GM13976 (cell line): ENCODE results near the gene PPP1CC.

Experiments
- DNase-seq: peaks from one replicate; pipeline ENCODE4 v3.0.0; 2012; ENCODE audit warnings: low spot score
- in situ Hi-C: fragments of 300-500 bp; cut with MboI; formaldehyde crosslinking; loops from one replicate; pipeline ENCODE4 v1.12.0; 2022; ENCODE audit warnings: low sequenced_read_pairs, mixed read lengths, inconsistent platforms; ENCODE audit not compliant: unreplicated experiment
- TF ChIP-seq, protein P1 (sequence below): IDR thresholded peaks from 2 replicates; pipeline ENCODE4 v1.5.1; 2012; ENCODE audit warnings: borderline replicate concordance, mild to moderate bottlenecking; ENCODE audit not compliant: insufficient read depth; ENCODE audit errors: extremely low read depth, missing control alignments, control extremely low read depth

PPP1CC gene

DNA sequence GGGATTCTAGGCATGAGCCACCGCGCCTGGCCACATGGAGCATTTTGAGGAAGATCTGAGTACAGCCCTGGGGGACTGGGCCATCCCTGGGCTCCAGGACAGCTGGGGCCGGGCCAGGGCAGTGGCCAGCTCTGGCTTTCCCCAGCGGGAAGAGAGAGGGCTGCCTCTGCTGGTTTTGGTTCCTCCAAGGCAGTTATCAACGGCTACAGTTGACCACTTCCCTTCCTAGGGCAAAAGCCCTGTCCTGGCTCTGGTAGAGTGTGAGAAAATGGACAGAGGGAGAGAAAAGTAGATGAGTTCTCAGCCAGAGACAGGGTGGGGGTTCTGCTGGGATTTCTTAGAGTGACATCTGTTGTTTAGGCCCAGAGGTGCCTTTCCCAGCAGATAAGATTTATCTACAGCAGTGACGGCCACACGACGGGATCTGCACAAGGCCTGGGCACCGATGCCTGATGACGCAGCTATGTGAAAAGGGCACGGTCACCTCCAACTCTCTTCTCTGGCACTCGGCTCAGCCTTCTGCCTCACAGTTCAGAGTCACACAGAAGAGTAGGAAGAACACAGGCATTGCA, 48.3 kb downstream of the PPP1CC start:
- TF ChIP-seq, protein P1, sequence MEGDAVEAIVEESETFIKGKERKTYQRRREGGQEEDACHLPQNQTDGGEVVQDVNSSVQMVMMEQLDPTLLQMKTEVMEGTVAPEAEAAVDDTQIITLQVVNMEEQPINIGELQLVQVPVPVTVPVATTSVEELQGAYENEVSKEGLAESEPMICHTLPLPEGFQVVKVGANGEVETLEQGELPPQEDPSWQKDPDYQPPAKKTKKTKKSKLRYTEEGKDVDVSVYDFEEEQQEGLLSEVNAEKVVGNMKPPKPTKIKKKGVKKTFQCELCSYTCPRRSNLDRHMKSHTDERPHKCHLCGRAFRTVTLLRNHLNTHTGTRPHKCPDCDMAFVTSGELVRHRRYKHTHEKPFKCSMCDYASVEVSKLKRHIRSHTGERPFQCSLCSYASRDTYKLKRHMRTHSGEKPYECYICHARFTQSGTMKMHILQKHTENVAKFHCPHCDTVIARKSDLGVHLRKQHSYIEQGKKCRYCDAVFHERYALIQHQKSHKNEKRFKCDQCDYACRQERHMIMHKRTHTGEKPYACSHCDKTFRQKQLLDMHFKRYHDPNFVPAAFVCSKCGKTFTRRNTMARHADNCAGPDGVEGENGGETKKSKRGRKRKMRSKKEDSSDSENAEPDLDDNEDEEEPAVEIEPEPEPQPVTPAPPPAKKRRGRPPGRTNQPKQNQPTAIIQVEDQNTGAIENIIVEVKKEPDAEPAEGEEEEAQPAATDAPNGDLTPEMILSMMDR: no peak
- DNase-seq: no peak
- in situ Hi-C loops: loop anchor here (10.0 kb wide), 1 partner anchor 230 kb away; the partner anchor contains the start of genes FAM216A and GPN3

DNA sequence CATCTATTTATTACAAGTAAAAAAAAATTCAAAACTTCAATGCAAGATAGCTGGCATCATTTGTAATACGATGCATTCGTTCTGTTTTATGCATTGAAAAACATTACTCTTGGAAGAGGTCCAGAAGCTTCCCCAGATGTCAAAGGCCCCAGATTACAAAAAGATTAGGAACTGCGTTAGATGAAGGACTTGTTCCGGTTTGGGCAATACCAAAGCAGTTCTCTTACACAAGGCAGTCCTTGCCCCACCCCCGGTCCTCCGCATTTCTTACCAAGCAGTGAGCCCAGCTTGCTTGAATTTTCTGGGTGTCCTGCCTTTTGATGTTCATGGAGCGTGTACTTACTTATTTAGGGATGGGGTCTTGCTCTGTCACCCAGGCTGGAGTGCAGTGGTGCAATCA, 49.0 kb downstream of the PPP1CC start:
- DNase-seq: no peak
- TF ChIP-seq, protein P1: no peak
- in situ Hi-C loops: loop anchor here (10.0 kb wide), 1 partner anchor 229 kb away; the partner anchor contains the start of genes FAM216A and GPN3

DNA sequence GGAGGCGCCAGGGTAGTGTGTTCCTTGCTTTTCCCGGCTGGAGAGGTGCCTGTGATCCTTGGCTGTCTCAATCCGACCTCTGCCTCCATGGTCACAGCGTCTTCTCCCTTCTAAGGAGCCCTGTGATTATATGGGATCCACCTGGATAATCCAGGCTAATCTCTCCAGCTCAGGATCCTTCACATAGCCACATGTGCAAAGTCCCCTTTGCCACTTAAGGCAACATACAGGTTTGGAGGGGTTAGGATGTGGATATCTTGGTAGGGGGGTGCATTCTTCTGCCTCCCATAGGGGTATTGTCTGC, 52.6 kb downstream of the PPP1CC start:
- in situ Hi-C loops: loop anchor here (10.0 kb wide), 1 partner anchor 225 kb away; the partner anchor contains the start of genes FAM216A and GPN3
- TF ChIP-seq, protein P1: no peak
- DNase-seq: no peak

DNA sequence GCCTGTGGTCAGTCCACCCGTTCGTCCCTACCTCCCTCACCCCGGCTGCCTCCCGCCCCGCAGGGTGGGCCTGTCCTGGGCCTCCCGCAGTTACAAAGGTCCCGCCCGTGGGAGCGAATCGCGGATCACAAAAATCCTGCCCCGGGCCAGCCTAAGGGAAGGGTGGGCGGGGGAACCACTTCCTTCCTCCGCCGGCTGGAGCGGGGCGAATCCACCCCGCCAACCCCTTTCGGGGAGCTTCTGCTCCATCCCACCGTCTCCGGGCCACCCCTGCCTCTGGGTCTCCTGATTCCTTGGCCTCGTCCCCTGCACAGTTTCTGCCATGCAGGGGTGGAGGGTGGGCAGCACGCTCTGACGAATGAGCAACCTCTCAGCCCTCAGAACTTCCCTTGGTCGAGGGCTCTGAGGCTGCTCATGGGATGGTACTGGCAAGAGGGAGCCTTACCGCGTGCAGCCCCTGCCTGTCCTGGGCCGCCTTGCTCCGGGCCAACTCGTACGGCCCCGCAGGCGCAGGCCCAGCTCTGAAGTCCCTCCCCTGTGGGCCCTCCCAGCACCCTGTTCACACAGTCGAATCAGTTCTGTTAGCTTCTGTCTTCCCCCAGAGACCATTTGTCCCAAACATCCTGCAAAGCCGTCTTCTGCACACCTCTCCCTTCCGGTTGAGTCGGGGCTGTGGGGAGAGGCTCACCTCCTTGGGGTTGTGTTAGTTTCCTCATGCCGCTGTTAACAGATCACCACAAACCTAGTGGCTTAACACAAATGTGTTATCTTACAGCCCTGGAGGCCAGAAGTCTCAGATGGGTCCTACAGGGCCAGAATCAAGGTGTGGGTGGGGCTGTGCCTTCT, 53.2 kb downstream of the PPP1CC start:
- in situ Hi-C loops: loop anchor here (10.0 kb wide), 1 partner anchor 225 kb away; the partner anchor contains the start of genes FAM216A and GPN3
- TF ChIP-seq, protein P1: no peak
- peak; percentile 84 for DNase-seq

DNA sequence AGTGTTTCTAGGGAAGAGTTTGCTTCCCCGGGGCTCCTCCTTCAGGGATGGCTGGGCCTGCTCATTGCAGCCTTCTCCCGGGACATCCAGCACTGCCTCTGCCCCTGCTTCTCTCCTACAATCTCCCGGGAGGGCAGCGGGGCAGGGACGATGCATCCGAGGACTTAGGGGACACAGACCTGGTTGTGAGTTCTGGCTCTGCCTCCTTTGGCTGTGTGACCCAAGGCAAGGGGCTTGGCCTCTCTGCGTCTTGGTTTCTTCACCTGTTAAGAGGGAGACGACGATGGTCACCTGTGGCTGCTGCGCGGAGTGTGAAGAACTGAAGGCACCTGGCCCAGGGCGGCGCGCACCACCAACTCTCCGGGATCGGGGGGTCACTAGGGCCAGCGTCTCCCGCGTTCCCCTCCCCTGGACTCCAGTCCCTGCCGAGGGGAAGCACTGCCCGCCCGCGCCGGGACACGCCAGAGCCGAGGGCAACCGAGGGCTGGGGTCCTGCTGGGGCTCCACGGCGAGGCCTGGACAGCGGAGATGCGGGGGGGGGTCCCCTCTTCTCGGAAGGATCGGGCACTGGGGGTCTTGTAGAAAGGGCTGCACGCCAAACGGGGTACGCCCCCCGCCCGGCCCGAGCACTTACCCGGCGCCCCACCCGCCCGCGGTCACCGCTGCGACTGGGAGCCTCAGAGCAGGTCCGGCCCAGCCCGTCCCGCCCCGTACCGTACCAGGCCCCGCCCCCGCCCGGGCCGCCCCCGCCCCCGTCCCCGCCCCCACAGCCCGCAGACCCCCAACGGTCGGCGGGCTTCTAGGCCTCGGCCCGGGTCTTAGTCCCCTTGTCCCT, 54.0 kb downstream of the PPP1CC start, which contains the start of gene HVCN1:
Gene HVCN1 (minus strand): TSS at position 670 of the 835 bp plus-strand sequence. CDS start 5,870 bp downstream, outside the sequence.
- peak; percentile 86 for DNase-seq
- in situ Hi-C loops: no loop called here
- TF ChIP-seq, protein P1: no peak
